IPS-18a (cell line): ENCODE results near the gene EPHA3.

ENCODE experiments used
- H3K27ac ChIP-seq: one replicate; pipeline ENCODE4 v1.5.1; 2013; ENCODE audit warnings: low read length
- H3K27me3 ChIP-seq: one replicate; pipeline ENCODE4 v1.6.1; 2013; ENCODE audit warnings: mild to moderate bottlenecking, low read length; ENCODE audit not compliant: control insufficient read depth, insufficient read depth
- H3K36me3 ChIP-seq: one replicate; pipeline ENCODE4 v1.6.1; 2013; ENCODE audit warnings: low read depth, low read length; ENCODE audit not compliant: control insufficient read depth
- H3K4me1 ChIP-seq: one replicate; pipeline ENCODE4 v1.6.1; 2013; ENCODE audit warnings: low read depth, low read length; ENCODE audit not compliant: control insufficient read depth
- H3K4me3 ChIP-seq: one replicate; pipeline ENCODE4 v1.5.1; 2013; ENCODE audit warnings: low read length
- H3K9ac ChIP-seq: one replicate; pipeline ENCODE4 v1.6.1; 2013; ENCODE audit warnings: mild to moderate bottlenecking, low read length, moderate library complexity
- H3K9me3 ChIP-seq: one replicate; pipeline ENCODE4 v1.6.1; 2013; ENCODE audit warnings: low read depth, low read length; ENCODE audit not compliant: control insufficient read depth

EPHA3 gene

GRCh38 chr3:89411201-89411600, 303.8 kb downstream of the EPHA3 start:
- H3K9ac ChIP-seq = no peak overlapping the region
- H3K4me3 ChIP-seq = no peak overlapping the region
- H3K4me1 ChIP-seq = peaks cover 29% of the 10 kb centered on the region
- no peak overlapping the region for H3K27ac ChIP-seq
- H3K27me3 ChIP-seq = no peaks in the 10 kb centered on the region
- H3K36me3 ChIP-seq = no peaks in the 10 kb centered on the region
- no peaks in the 10 kb centered on the region for H3K9me3 ChIP-seq

- no peaks in the 10 kb centered on the region for H3K36me3 ChIP-seq
- no peaks in the 10 kb centered on the region for H3K27me3 ChIP-seq
- H3K4me3 ChIP-seq = no peak overlapping the region
- no peaks in the 10 kb centered on the region for H3K9me3 ChIP-seq
- no peak overlapping the region for H3K27ac ChIP-seq
- H3K4me1 ChIP-seq = peaks cover 14% of the 10 kb centered on the region
- no peak overlapping the region for H3K9ac ChIP-seq
Measured at GRCh38 chr3:89414270-89414669, 306.8 kb downstream of the EPHA3 start.

- H3K27me3 ChIP-seq = no peaks in the 10 kb centered on the region
- H3K4me1 ChIP-seq = peaks cover 4% of the 10 kb centered on the region
- H3K36me3 ChIP-seq = no peaks in the 10 kb centered on the region
- no peak overlapping the region for H3K27ac ChIP-seq
- no peak overlapping the region for H3K4me3 ChIP-seq
- no peak overlapping the region for H3K9ac ChIP-seq
- no peaks in the 10 kb centered on the region for H3K9me3 ChIP-seq
Measured at GRCh38 chr3:89419647-89420241, 312.3 kb downstream of the EPHA3 start.

GRCh38 chr3:89426060-89426459, 318.6 kb downstream of the EPHA3 start:
- Histone ChIP-seq H3K9me3 (no peaks in the 10 kb centered on the region), H3K27ac (no peak overlapping the region), H3K36me3 (no peaks in the 10 kb centered on the region), H3K4me1 (peaks cover 4% of the 10 kb centered on the region), H3K9ac (no peak overlapping the region), H3K4me3 (no peak overlapping the region), H3K27me3 (no peaks in the 10 kb centered on the region)

GRCh38 chr3:89434621-89435380, 327.4 kb downstream of the EPHA3 start:
- no peaks in the 10 kb centered on the region for H3K27me3 ChIP-seq
- H3K4me1 ChIP-seq = no peaks in the 10 kb centered on the region
- no peak overlapping the region for H3K27ac ChIP-seq
- H3K36me3 ChIP-seq = no peaks in the 10 kb centered on the region
- no peak overlapping the region for H3K4me3 ChIP-seq
- H3K9me3 ChIP-seq = no peaks in the 10 kb centered on the region
- H3K9ac ChIP-seq = no peak overlapping the region

GRCh38 chr3:89436846-89437245, 329.4 kb downstream of the EPHA3 start:
- no peak overlapping the region for H3K9ac ChIP-seq
- H3K4me1 ChIP-seq = no peaks in the 10 kb centered on the region
- no peaks in the 10 kb centered on the region for H3K9me3 ChIP-seq
- no peak overlapping the region for H3K27ac ChIP-seq
- H3K27me3 ChIP-seq = no peaks in the 10 kb centered on the region
- no peak overlapping the region for H3K4me3 ChIP-seq
- no peaks in the 10 kb centered on the region for H3K36me3 ChIP-seq

- H3K9me3 ChIP-seq = no peaks in the 10 kb centered on the region
- no peak overlapping the region for H3K4me3 ChIP-seq
- H3K4me1 ChIP-seq = no peaks in the 10 kb centered on the region
- no peaks in the 10 kb centered on the region for H3K36me3 ChIP-seq
- H3K9ac ChIP-seq = no peak overlapping the region
- H3K27me3 ChIP-seq = no peaks in the 10 kb centered on the region
- no peak overlapping the region for H3K27ac ChIP-seq
Measured at GRCh38 chr3:89440386-89440785, 333.0 kb downstream of the EPHA3 start.

- no peaks in the 10 kb centered on the region for H3K9me3 ChIP-seq
- no peak overlapping the region for H3K27ac ChIP-seq
- H3K27me3 ChIP-seq = no peaks in the 10 kb centered on the region
- H3K9ac ChIP-seq = no peak overlapping the region
- H3K4me1 ChIP-seq = no peaks in the 10 kb centered on the region
- H3K4me3 ChIP-seq = no peak overlapping the region
- H3K36me3 ChIP-seq = no peaks in the 10 kb centered on the region
Measured at GRCh38 chr3:89441141-89441540, 333.7 kb downstream of the EPHA3 start.

GRCh38 chr3:89446593-89446992, 339.2 kb downstream of the EPHA3 start:
- Histone ChIP-seq H3K4me1 (no peaks in the 10 kb centered on the region), H3K27ac (no peak overlapping the region), H3K27me3 (no peaks in the 10 kb centered on the region), H3K9me3 (no peaks in the 10 kb centered on the region), H3K9ac (no peak overlapping the region), H3K36me3 (no peaks in the 10 kb centered on the region), H3K4me3 (no peak overlapping the region)

GRCh38 chr3:89447243-89447642, 339.8 kb downstream of the EPHA3 start:
- Histone ChIP-seq H3K27ac (no peak overlapping the region), H3K27me3 (no peaks in the 10 kb centered on the region), H3K9ac (no peak overlapping the region), H3K4me1 (no peaks in the 10 kb centered on the region), H3K36me3 (no peaks in the 10 kb centered on the region), H3K9me3 (no peaks in the 10 kb centered on the region), H3K4me3 (no peak overlapping the region)

- Histone ChIP-seq H3K9ac (no peak overlapping the region), H3K9me3 (no peaks in the 10 kb centered on the region), H3K4me1 (no peaks in the 10 kb centered on the region), H3K27me3 (no peaks in the 10 kb centered on the region), H3K36me3 (no peaks in the 10 kb centered on the region), H3K4me3 (no peak overlapping the region), H3K27ac (no peak overlapping the region)
Measured at GRCh38 chr3:89449086-89449485, 341.7 kb downstream of the EPHA3 start.

- Histone ChIP-seq H3K27me3 (no peaks in the 10 kb centered on the region), H3K4me1 (no peaks in the 10 kb centered on the region), H3K9me3 (no peaks in the 10 kb centered on the region), H3K36me3 (no peaks in the 10 kb centered on the region), H3K27ac (no peak overlapping the region), H3K4me3 (no peak overlapping the region), H3K9ac (no peak overlapping the region)
Measured at GRCh38 chr3:89452066-89452465, 344.6 kb downstream of the EPHA3 start.
